HG03439 (cell line): ENCODE measurements around the gene RFX4.

Experiments
- ATAC-seq: cut with Tn5 transposase; IDR thresholded peaks from one replicate; pipeline ENCODE4 v1.9.1; 2021; ENCODE audit warnings: mild to moderate bottlenecking, moderate library complexity; ENCODE audit not compliant: unreplicated experiment

RFX4 gene

GRCh38 chr12:106758349-106759110 is 175.7 kb downstream of the RFX4 start:
- ATAC-seq = no peak

DNA sequence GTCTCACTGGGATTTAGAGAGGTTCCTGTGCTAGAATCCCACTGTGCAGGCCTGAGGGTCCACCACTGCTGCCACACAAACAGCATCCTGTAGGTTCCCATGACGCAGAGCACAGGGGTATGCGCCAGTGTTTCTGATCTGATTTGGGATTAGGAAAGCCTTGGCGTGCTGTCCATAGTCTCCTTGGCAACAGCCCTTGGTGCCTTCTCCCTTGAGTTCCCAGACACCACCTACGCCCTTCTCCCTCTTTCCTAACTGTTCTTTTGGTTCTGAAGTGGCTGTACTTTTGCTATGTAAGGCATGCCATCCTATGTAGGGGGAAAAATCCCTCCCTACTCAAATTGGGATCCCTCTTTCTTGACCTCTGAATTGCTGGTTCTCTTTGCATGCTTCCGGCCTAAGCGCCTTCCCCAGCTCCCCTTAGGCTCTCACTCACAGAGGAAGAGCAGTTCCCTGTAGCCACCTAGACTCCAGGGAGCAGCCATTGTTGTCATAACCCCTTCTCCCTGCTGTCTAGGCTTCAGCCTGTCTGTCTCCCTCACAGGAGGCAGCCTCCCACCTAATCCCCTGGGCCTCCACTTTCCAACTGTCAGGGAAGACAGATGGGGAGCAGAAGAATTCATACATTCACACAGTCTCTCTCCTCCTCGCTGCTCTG is 176.9 kb downstream of the RFX4 start:
- ATAC-seq = no peak

DNA sequence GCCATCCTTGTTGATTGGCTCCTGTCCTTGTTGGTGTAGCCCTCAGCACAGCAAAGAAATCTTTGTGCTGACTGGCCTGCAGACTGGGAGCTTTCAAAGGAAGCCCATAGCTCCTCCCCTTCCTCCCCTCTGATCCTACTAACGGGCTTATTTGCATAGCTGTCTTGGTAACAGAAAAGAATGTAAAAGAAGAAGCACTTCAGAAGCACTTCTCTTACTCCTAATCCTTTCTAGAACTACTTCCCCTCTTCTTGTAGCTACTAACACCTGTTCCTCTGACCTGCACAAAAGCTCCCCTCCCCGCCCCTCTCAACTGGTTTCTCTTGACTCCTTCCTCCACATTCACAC is 177.4 kb downstream of the RFX4 start:
- peak; percentile 92 for ATAC-seq

DNA sequence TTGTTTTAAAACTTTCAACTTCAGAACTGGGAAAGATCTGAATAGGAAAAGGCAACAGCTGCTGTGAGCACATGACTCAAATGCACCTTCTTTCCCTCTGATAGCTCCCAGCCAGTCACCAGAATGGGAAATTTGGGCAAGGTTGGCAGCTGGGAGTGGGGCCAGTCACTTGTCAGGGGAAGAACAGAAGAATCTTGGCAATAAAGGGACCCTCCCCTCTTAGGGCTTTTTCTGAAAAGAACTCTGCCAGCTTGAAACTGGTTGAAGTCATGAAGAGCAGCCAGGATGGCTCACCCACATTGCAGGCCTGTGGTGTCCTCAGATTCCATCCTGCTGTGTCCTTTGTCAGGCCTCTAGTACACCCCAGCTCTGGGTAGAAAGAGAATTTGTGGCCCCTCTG is 181.4 kb downstream of the RFX4 start:
- no peak for ATAC-seq

- ATAC-seq = no peak
Measured at GRCh38 chr12:106764738-106765137, 181.9 kb downstream of the RFX4 start.

GRCh38 chr12:106766393-106766826 is 183.6 kb downstream of the RFX4 start:
- ATAC-seq = no peak

- ATAC-seq = no peak
Measured at GRCh38 chr12:106767206-106767605, 184.4 kb downstream of the RFX4 start.

GRCh38 chr12:106767954-106768822 is 185.4 kb downstream of the RFX4 start:
- ATAC-seq = no peak

- ATAC-seq = no peak
Measured at GRCh38 chr12:106769078-106769477, 186.3 kb downstream of the RFX4 start.

DNA sequence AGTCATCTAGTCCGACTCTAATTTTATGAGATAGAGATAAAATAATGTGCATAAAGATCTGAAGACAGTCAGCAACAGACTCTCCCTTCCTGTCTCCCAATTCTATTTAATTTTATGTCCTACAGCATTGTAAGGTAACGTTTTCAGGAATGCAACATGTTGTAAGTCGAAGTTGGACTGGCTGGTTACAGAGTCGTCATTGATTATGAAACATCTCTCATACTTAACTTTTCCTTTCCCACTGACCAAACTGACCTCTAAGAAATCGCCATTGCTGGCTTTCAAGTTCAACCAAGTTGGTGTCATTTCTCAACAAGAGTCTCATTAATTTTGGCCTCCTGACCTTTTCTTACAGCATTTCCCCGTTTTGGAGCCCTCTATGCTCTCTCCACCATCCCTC is 186.7 kb downstream of the RFX4 start:
- ATAC-seq = no peak

DNA sequence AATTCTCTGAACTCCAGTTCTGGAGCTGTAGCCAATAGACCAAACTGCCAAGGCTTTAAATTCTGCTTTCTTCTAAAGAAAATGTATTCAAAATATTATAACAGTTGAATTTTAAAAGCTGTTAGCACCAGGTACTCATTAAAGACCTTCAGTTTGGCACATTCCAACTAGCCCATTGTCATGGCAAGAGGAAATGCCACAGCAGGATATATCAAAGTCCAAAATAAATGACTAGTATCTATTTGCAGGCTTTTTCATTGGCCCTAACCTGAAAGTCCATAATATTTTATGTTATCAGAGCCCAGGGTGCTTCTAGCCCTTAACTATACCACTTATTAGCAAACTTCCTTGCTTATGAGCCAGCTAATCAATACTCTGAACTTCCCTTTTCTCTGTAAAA is 188.6 kb downstream of the RFX4 start:
- no peak for ATAC-seq

DNA sequence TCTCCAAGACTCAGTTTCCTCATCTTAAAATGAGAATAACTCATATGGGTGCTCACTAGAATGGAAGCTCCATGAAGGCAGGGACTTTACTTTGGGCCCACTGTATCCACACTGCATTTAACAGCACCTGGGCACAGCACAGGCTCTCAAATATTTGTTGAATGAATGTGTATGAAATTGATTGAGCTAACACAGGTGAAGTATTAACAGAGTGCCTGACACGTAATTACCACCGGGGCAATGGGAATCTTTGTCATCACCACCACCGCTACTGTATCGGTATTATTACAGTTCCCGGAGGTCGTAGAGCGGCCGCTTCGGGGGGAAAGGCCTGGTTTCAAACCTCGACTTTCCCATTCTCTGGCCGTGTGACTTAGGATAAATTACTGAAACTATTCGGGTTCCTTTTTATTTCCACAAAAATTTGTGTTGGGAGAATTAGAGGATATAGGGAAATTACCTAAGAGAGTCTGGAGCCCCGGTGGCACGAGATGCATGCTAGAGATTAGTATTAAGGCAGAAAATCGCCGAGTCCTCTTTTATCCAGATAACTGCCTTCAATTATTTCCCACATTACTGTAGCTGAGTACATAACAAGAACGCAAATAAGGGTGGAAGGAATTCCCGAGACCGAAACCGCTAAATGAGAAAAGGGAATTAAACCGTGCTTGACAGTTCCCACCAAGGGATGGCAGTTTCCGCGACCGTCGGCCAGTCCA is 190.6 kb downstream of the RFX4 start:
- ATAC-seq = no peak

DNA sequence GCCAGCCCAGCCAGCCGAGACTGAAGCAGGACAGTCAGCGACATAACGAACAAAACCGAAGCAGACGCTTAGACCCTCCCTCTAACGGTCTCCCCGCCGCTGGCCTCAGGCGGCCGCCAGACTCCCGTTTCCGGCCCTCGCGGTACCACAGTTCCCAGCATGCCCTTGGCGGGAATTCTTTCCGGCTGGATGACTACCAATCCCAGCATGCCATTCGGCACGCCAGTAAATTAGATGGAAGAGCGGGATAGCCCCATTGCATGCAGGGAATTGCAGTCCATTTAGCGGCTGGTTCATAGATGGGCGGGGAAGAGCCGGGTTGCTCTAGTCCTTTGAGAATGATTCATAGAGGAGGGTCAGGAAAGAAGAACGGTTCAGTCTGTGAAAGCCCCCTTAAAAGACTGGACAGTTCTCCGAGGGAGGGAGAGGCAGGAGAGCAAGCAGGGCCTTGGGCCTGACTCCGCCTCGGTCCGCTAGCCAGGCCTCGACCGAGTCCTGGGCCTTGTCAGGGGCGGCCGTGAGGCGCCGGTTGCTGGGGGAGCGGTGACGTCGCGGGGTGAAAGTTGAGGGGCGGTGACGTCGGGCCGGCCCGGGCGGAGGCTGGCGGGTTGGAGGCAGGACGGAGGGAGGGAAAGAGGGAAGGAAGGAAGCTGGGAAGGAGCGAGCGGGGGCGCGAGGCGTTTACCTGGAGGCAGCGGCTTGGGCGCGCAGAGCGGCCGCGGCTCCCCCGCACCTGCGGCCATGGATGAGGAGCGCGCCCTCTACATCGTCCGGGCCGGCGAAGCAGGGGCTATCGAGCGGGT is 191.4 kb downstream of the RFX4 start, which contains the start of gene RIC8B:
Gene RIC8B, plus strand, starts transcription at position 678 of the 803 bp plus-strand sequence. Its CDS starts 64 bp downstream, at position 742.
- ATAC-seq = peak; percentile 85

GRCh38 chr12:106774808-106775524 is 192.2 kb downstream of the RFX4 start:
- ATAC-seq = no peak

GRCh38 chr12:106776897-106777296 is 194.1 kb downstream of the RFX4 start:
- ATAC-seq = no peak

- no peak for ATAC-seq
Measured at GRCh38 chr12:106780010-106780631, 197.3 kb downstream of the RFX4 start.

- ATAC-seq = no peak
Measured at GRCh38 chr12:106782619-106783018, 199.8 kb downstream of the RFX4 start.

- no peak for ATAC-seq
Measured at GRCh38 chr12:106783515-106783914, 200.7 kb downstream of the RFX4 start.

GRCh38 chr12:106790020-106790419 is 207.2 kb downstream of the RFX4 start:
- ATAC-seq = no peak
